Endothelial cell of umbilical vein (primary cell): ENCODE results near the gene SCYL2. TPM values are rescaled to one million over a fixed set of nuclear protein-coding genes. Genes with fewer than 3 reads are reported as not detected.

Experiments used
- BruUV-seq: library from RNA; stranded (reverse); fragments of 400-500 nt; replicated peaks from 2 replicates; lab custom pipeline; 2021; lab: Mats Ljungman, UMichigan
- CTCF ChIA-PET: fragments of 300-600, 350-600 bp; sonication (Branson Sonifier 250); formaldehyde crosslinking; loops from one replicate; lab custom pipeline; 2021; ENCODE audit warnings: antibody characterized with exemption, inconsistent platforms; lab: Charles Lee
- POLR2A ChIA-PET: fragments of 300-600, 350-600 bp; sonication (Branson Sonifier 250); formaldehyde crosslinking; loops from one replicate; lab custom pipeline; 2021; ENCODE audit warnings: antibody characterized with exemption, inconsistent platforms; lab: Charles Lee
- DNase-seq: peaks from one replicate; pipeline ENCODE4 v3.0.0-alpha.2; 2011; ENCODE audit warnings: low read depth, low spot score
- FAIRE-seq: peaks from 2 replicates; lab custom pipeline; 2011; peaks lifted over from hg19 to GRCh38; lab: Jason Lieb, UNC
- H2AFZ ChIP-seq: 2 replicates; pipeline ENCODE4 v1.6.0; 2012; ENCODE audit warnings: low read depth, low read length, control low read depth, inconsistent platforms
- H3K27ac ChIP-seq: 2 replicates; pipeline ENCODE4 v1.5.1; 2011; ENCODE audit warnings: low read depth, mild to moderate bottlenecking, control low read depth, low read length, moderate library complexity; ENCODE audit not compliant: insufficient read depth
- H3K27me3 ChIP-seq, 2 experiments: 2 replicates each; pipeline versions ENCODE4 v1.6.0 to v1.6.1; 2011; ENCODE audit warnings: low read length in 2 of 2, mixed read lengths in 1 of 2; ENCODE audit not compliant: control insufficient read depth in 2 of 2, insufficient read depth in 2 of 2
- H3K36me3 ChIP-seq, 2 experiments: 2 replicates in 1 of 2; 3 replicates in 1 of 2; pipeline ENCODE4 v1.5.1; 2011; ENCODE audit warnings: low read length in 2 of 2, mild to moderate bottlenecking in 1 of 2, moderate library complexity in 1 of 2; ENCODE audit not compliant: control insufficient read depth in 2 of 2, insufficient read depth in 2 of 2; ENCODE audit errors: extremely low read depth in 1 of 2
- H3K4me1 ChIP-seq: 3 replicates; pipeline ENCODE4 v1.5.1; 2011; ENCODE audit warnings: mild to moderate bottlenecking, low read length; ENCODE audit not compliant: control insufficient read depth, insufficient read depth; ENCODE audit errors: extremely low read depth
- H3K4me2 ChIP-seq: 2 replicates; pipeline ENCODE4 v1.6.1; 2011; ENCODE audit warnings: low read length, control low read depth, mixed read lengths; ENCODE audit not compliant: insufficient read depth
- H3K4me3 ChIP-seq, 3 experiments: fragments of 200-600 bp in 1 of 3; sonication (generic), shearing (Covaris generic) in 1 of 3; replicated peaks in 1 of 3; 2 replicates each; pipeline ENCODE4 v1.5.1; 2011 to 2016; ENCODE audit warnings: control low read depth in 3 of 3, low read length in 3 of 3, mild to moderate bottlenecking in 2 of 3, inconsistent platforms in 1 of 3, low read depth in 1 of 3, moderate library complexity in 1 of 3; ENCODE audit not compliant: insufficient read depth in 1 of 3
- H3K79me2 ChIP-seq: 2 replicates; pipeline ENCODE4 v1.6.0; 2012; ENCODE audit warnings: low read length, inconsistent platforms; ENCODE audit not compliant: control insufficient read depth, insufficient read depth
- H3K9ac ChIP-seq: replicated peaks from 2 replicates; pipeline ENCODE3; 2011; ENCODE audit warnings: low read length, control low read depth; ENCODE audit not compliant: insufficient read depth; ENCODE audit errors: extremely low read depth
- H3K9me1 ChIP-seq: replicated peaks from 3 replicates; pipeline ENCODE4 v1.6.0; 2011; ENCODE audit warnings: mild to moderate bottlenecking, low read length; ENCODE audit not compliant: control insufficient read depth, insufficient read depth; ENCODE audit errors: extremely low read depth
- H3K9me3 ChIP-seq: replicated peaks from 2 replicates; pipeline ENCODE4 v1.5.1; 2012; ENCODE audit warnings: low read length, inconsistent platforms; ENCODE audit not compliant: control insufficient read depth, insufficient read depth
- H4K20me1 ChIP-seq: replicated peaks from 2 replicates; pipeline ENCODE3; 2011; ENCODE audit warnings: mild to moderate bottlenecking, low read length; ENCODE audit not compliant: control insufficient read depth, insufficient read depth; ENCODE audit errors: extremely low read depth
- CTCF ChIP-seq, 2 donors: IDR thresholded peaks; 1 replicate in 1 of 2; 2 replicates in 1 of 2; pipeline ENCODE4 v1.5.1; 2011; ENCODE audit warnings: low read length in 2 of 2, mild to moderate bottlenecking in 2 of 2, moderate library complexity in 2 of 2, control low read depth in 1 of 2, inconsistent platforms in 1 of 2, low read depth in 1 of 2; ENCODE audit not compliant: insufficient read depth in 1 of 2; ENCODE audit errors: extremely low read depth in 1 of 2
- EZH2 ChIP-seq: IDR thresholded peaks from 2 replicates; pipeline ENCODE4 v1.6.1; 2012; ENCODE audit warnings: borderline replicate concordance, low read depth, mild to moderate bottlenecking, moderate library complexity, low read length, inconsistent platforms; ENCODE audit not compliant: severe bottlenecking
- FOS ChIP-seq: IDR thresholded peaks from 2 replicates; pipeline ENCODE4 v1.6.1; 2011; ENCODE audit warnings: mild to moderate bottlenecking, low read length, moderate library complexity, borderline replicate concordance; ENCODE audit not compliant: insufficient read depth
- GATA2 ChIP-seq: IDR thresholded peaks from 2 replicates; pipeline ENCODE4 v1.7.0; 2011; ENCODE audit warnings: low read depth, mild to moderate bottlenecking, moderate library complexity, mixed read lengths, low read length; ENCODE audit not compliant: insufficient read length, insufficient read depth
- JUN ChIP-seq: IDR thresholded peaks from 2 replicates; pipeline ENCODE4 v1.6.1; 2011; ENCODE audit warnings: borderline replicate concordance, low read depth; ENCODE audit not compliant: insufficient read length, insufficient read depth
- MAX ChIP-seq: IDR thresholded peaks from 2 replicates; pipeline ENCODE4 v1.6.1; 2011; ENCODE audit not compliant: insufficient read depth, insufficient read length
- MYC ChIP-seq: IDR thresholded peaks from one replicate; pipeline ENCODE4 v1.6.1; 2011; ENCODE audit warnings: mild to moderate bottlenecking, low read depth, low read length
- POLR2A ChIP-seq: IDR thresholded peaks from 2 replicates; pipeline ENCODE4 v1.6.1; 2012; ENCODE audit warnings: low read depth, mild to moderate bottlenecking, control low read depth, low read length
- POLR2AphosphoS5 ChIP-seq: IDR thresholded peaks from 2 replicates; pipeline ENCODE4 v1.6.1; 2012; ENCODE audit warnings: low read depth, mild to moderate bottlenecking, control low read depth, low read length, moderate library complexity; ENCODE audit not compliant: insufficient read depth
- dilution Hi-C: fragments of 300-500 bp; cut with MboI; formaldehyde crosslinking; loops from one replicate; pipeline ENCODE4 v1.15.0; 2019; ENCODE audit warnings: low sequenced_read_pairs; ENCODE audit not compliant: extremely low pct_ligation_motif_present
- intact Hi-C: fragments of 100-400 bp; cut with micrococcal nuclease; formaldehyde crosslinking; loops from one replicate; pipeline ENCODE4 v1.10.0; 2022
- polyA plus RNA-seq, 4 experiments: library from polyadenylated mRNA; depleted of rRNA in 3 of 4; stranded (reverse) in 3 of 4; unstranded in 1 of 4; fragments of >200 nt; gene quantifications; 2 replicates each; pipeline versions ENCODE4 v1.2.1 to v1.2.3, GENCODE V29; 2011 to 2012; ENCODE audit warnings: missing spikeins in 1 of 4
- total RNA-seq: library from RNA; stranded (reverse); gene quantifications from 2 replicates; pipeline ENCODE4 v1.2.3, GENCODE V29; 2021

Gene SCYL2
- total and polyA plus RNA-seq, 2 donors (not counting 3 experiments of a cell fraction or from before 2014, with no cell fraction given) = 12.5 to 41.4 TPM

- intact Hi-C loops = loop anchor here (1.0 to 5.0 kb wide), 5 partner anchors 45 to 297 kb away; partner anchors contain the start of genes ACTR6 and BLTP3B
- peak overlapping the region; percentile 89 for H3K9ac ChIP-seq
Measured at GRCh38 chr12:100267603-100268281, 765 bp downstream of the SCYL2 start.

More at GRCh38 chr12:100267603-100268281, 765 bp downstream of the SCYL2 start:
- peaks cover 19% of the 10 kb centered on the region for H3K4me1 ChIP-seq
- no peaks in the 10 kb centered on the region for H3K36me3 ChIP-seq
- ChIA-PET POLR2A (interaction anchor here (0.6 to 0.7 kb wide), 2 partner anchors 36 to 528 kb away, joined by 4 to 5 read pairs; no protein-coding TSS in a partner anchor), CTCF (interaction anchor here (0.6 to 3.1 kb wide), 7 partner anchors 9 to 1867 kb away, joined by 3 to 20 read pairs (median 4); no protein-coding TSS in a partner anchor)
- FAIRE-seq (no peak), DNase-seq (peak; percentile 51)
- no peak for TF ChIP-seq JUN
- TF ChIP-seq EZH2 = no peak
- no peak for TF ChIP-seq GATA2
- TF ChIP-seq CTCF (IDR thresholded peaks at IDR 0.05; ENCODE audit: extremely low read depth in 1 of 2, insufficient read depth in 1 of 2, low read depth in 1 of 2, low read length in 2 of 2) = no peak
- no peak for TF ChIP-seq POLR2AphosphoS5
- no peak for TF ChIP-seq MYC
- TF ChIP-seq MAX = no peak
- no peak for TF ChIP-seq POLR2A
- TF ChIP-seq FOS = no peak
- peak overlapping the region; percentile 58 for H2AFZ ChIP-seq
- no peaks in the 10 kb centered on the region for H3K9me1 ChIP-seq
- H3K27me3 ChIP-seq = no peaks in the 10 kb centered on the region
- peak overlapping the region; percentile 77 for H3K27ac ChIP-seq
- peaks cover 48% of the 10 kb centered on the region for H3K79me2 ChIP-seq
- dilution Hi-C loops = no loop called here
- no peaks in the 10 kb centered on the region for H3K9me3 ChIP-seq
- BruUV-seq = no TSS peak
- peak overlapping the region; percentile 78 to 97 (median 95) for H3K4me3 ChIP-seq
- H3K4me2 ChIP-seq = peak overlapping the region; percentile 95
- H4K20me1 ChIP-seq = peaks cover 5% of the 10 kb centered on the region
